IMR-90 (cell line): ENCODE results near the gene HCN2.
A peak's percentile ranks its signal among the peaks of the same experiment; 100 is the strongest.

ENCODE experiments used
- CEBPB ChIP-seq: IDR thresholded peaks from 2 replicates; pipeline ENCODE4 v1.6.1; 2012; ENCODE audit warnings: low read depth, low read length, improper control_type of control experiment
- CTCF ChIP-seq: conservative IDR thresholded peaks from 2 replicates; pipeline ENCODE4 v1.5.1; 2012; ENCODE audit warnings: mild to moderate bottlenecking, low read depth, low read length, improper control_type of control experiment

- TF ChIP-seq CTCF = peak; percentile 61
- no peak for TF ChIP-seq CEBPB
Measured at GRCh38 chr19:588093-588740, 1.5 kb upstream of the HCN2 start.
